OCI-LY3 (cell line): ENCODE results near the gene SPATA2.

Source experiments
- H2AFZ ChIP-seq: fragments of 200-600, 300-600 bp; shearing (Covaris generic); 2 replicates; pipeline ENCODE4 v1.6.0; 2014; ENCODE audit warnings: antibody characterized with exemption, low read depth, low read length
- H3K27ac ChIP-seq: fragments of 200-600, 300-600 bp; sonication (generic); 2 replicates; pipeline ENCODE4 v1.5.1; 2014; ENCODE audit warnings: mild to moderate bottlenecking, low read length, moderate library complexity, mixed read lengths
- H3K27me3 ChIP-seq: fragments of 200-600, 300-600 bp; sonication (generic); 2 replicates; pipeline ENCODE4 v1.6.1; 2014; ENCODE audit warnings: low read depth, low read length, mixed read lengths
- H3K36me3 ChIP-seq: fragments of 200-600, 300-600 bp; sonication (generic); replicated peaks from 2 replicates; pipeline ENCODE3; 2014; ENCODE audit warnings: low read depth, low read length, mixed read lengths
- H3K4me1 ChIP-seq: fragments of 300-600, 200-600 bp; sonication (generic); 2 replicates; pipeline ENCODE4 v1.6.1; 2014; ENCODE audit warnings: low read length, mixed read lengths
- H3K4me2 ChIP-seq: fragments of 200-600, 300-600 bp; sonication (generic); 2 replicates; pipeline ENCODE4 v1.6.1; 2014; ENCODE audit warnings: low read length, mixed read lengths
- H3K4me3 ChIP-seq: fragments of 300-600, 200-600 bp; sonication (generic); 2 replicates; pipeline ENCODE4 v1.5.1; 2014; ENCODE audit warnings: antibody characterized with exemption, mild to moderate bottlenecking, low read length, moderate library complexity
- H3K79me2 ChIP-seq: fragments of 300-600, 200-600 bp; shearing (Covaris generic); 2 replicates; pipeline ENCODE4 v1.6.1; 2014; ENCODE audit warnings: mild to moderate bottlenecking, low read length, mixed read lengths
- H3K9ac ChIP-seq: fragments of 300-600, 200-600 bp; shearing (Covaris generic); 2 replicates; pipeline ENCODE4 v1.6.0; 2014; ENCODE audit warnings: mild to moderate bottlenecking, low read length, moderate library complexity
- H3K9me3 ChIP-seq: fragments of 200-600, 300-600 bp; shearing (Covaris generic); 2 replicates; pipeline ENCODE4 v1.6.1; 2014; ENCODE audit warnings: low read length, mixed read lengths; ENCODE audit not compliant: insufficient read depth
- H4K20me1 ChIP-seq: fragments of 200-600, 300-600 bp; sonication (generic); 2 replicates; pipeline ENCODE4 v1.6.1; 2016; ENCODE audit warnings: low read length, mixed read lengths; ENCODE audit not compliant: insufficient read depth
- CTCF ChIP-seq: fragments of 200-600, 300-600 bp; sonication (generic); IDR thresholded peaks from 2 replicates; pipeline ENCODE4 v1.5.1; 2014; ENCODE audit warnings: antibody characterized with exemption, low read length, low read depth
- EZH2phosphoT487 ChIP-seq: fragments of 200-600 bp; shearing (Covaris generic); IDR thresholded peaks from 2 replicates; pipeline ENCODE4 v1.6.1; 2018; ENCODE audit warnings: antibody characterized with exemption, mixed run types, low read depth

Gene SPATA2

GRCh38 chr20:49854190-49854875 is 61.0 kb downstream of the SPATA2 start:
- no peak overlapping the region for H3K27ac ChIP-seq
- no peak overlapping the region for H3K4me2 ChIP-seq
- H3K4me3 ChIP-seq = no peak overlapping the region
- H3K9ac ChIP-seq = no peak overlapping the region
- H3K36me3 ChIP-seq = peaks cover 66% of the 10 kb centered on the region
- no peaks in the 10 kb centered on the region for H3K9me3 ChIP-seq
- no peaks in the 10 kb centered on the region for H3K27me3 ChIP-seq
- H3K79me2 ChIP-seq = no peaks in the 10 kb centered on the region
- no peaks in the 10 kb centered on the region for H4K20me1 ChIP-seq
- no peak for TF ChIP-seq EZH2phosphoT487
- no peak for TF ChIP-seq CTCF
- H2AFZ ChIP-seq = no peak overlapping the region
- no peaks in the 10 kb centered on the region for H3K4me1 ChIP-seq

DNA sequence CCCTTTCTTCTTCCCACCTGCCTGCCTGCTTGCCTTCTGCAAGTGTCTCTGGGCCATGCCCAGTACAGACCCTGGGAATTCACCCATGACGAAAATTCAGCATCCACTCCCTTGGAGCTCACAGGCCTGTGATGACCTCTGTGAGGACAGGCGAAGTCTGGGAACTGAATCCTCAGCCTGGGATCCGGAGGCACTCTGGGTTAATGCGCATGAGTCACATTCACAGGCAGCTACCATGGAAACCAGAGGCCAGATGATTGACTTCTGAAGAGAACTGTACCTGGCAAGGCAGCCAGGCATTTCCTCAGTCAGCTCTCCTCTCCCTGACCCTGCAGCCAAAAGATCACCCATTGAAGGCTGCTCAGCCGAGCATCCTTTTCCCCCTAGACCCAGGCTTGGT is 61.7 kb downstream of the SPATA2 start:
- no peak overlapping the region for H3K9ac ChIP-seq
- no peaks in the 10 kb centered on the region for H3K27me3 ChIP-seq
- TF ChIP-seq EZH2phosphoT487 (no peak), CTCF (no peak)
- no peaks in the 10 kb centered on the region for H3K79me2 ChIP-seq
- H3K4me3 ChIP-seq = no peak overlapping the region
- no peaks in the 10 kb centered on the region for H4K20me1 ChIP-seq
- no peaks in the 10 kb centered on the region for H3K9me3 ChIP-seq
- H3K36me3 ChIP-seq = peaks cover 68% of the 10 kb centered on the region
- no peaks in the 10 kb centered on the region for H3K4me1 ChIP-seq
- H3K27ac ChIP-seq = no peak overlapping the region
- H2AFZ ChIP-seq = no peak overlapping the region
- no peak overlapping the region for H3K4me2 ChIP-seq
